K562 (cell line): ENCODE data around the gene NFIC. TPM values are rescaled to one million over a fixed set of nuclear protein-coding genes. Genes with fewer than 3 reads are reported as not detected.

Experiments
- ATAC-seq: fragments of 200-7000 bp; cut with Tn5 transposase; 3 replicates; pipeline ENCODE4 v1.9.1; 2020; ENCODE audit warnings: moderate library complexity
- BruUV-seq: library from RNA; stranded (reverse); fragments of 400-500 nt; replicated peaks from 2 replicates; lab custom pipeline; 2021; lab: Mats Ljungman, UMichigan
- CTCF ChIA-PET: fragments of 300-600 bp; formaldehyde crosslinking; extraction: SDS; loops from one replicate; lab custom pipeline; 2021; ENCODE audit warnings: low intra/inter-chr PET ratio; lab: Yijun Ruan, JAX
- POLR2A ChIA-PET: fragments of 300-600, 350-650 bp; sonication (Branson Sonifier 250); formaldehyde crosslinking; extraction: SDS; loops from one replicate; lab custom pipeline; 2021; ENCODE audit warnings: antibody characterized with exemption, inconsistent platforms; lab: Yijun Ruan, JAX
- DNase-seq, 4 experiments: peaks; one replicate each; pipeline versions ENCODE4 v3.0.0 to v3.0.0-alpha.2; 2011 to 2018; ENCODE audit warnings: low spot score in 3 of 4, mixed read lengths in 3 of 4; ENCODE audit errors: extremely low read depth in 1 of 4
- FAIRE-seq: peaks from 2 replicates; lab custom pipeline; 2011; peaks lifted over from hg19 to GRCh38; lab: Jason Lieb, UNC
- H2AFZ ChIP-seq: 2 replicates; pipeline ENCODE4 v1.6.0; 2011; ENCODE audit warnings: low read depth, low read length, control low read depth, inconsistent platforms
- H3K27ac ChIP-seq: fragments of 200-600 bp; 3 replicates; pipeline ENCODE4 v1.8.0; 2011; ENCODE audit warnings: low read depth, mild to moderate bottlenecking, control low read depth, inconsistent platforms, low read length, moderate library complexity, mixed read lengths; ENCODE audit errors: extremely low read depth
- H3K27me3 ChIP-seq, 2 experiments: fragments of 300-600 bp in 1 of 2; 2 replicates in 1 of 2; 3 replicates in 1 of 2; pipeline versions ENCODE4 v1.6.0 to v1.8.0; 2011; ENCODE audit warnings: inconsistent platforms in 2 of 2, low read length in 2 of 2, mild to moderate bottlenecking in 1 of 2, mixed read lengths in 1 of 2, moderate library complexity in 1 of 2; ENCODE audit not compliant: control insufficient read depth in 2 of 2, insufficient read depth in 2 of 2
- H3K36me3 ChIP-seq: fragments of 300-600 bp; 3 replicates; pipeline ENCODE4 v1.8.0; 2011; ENCODE audit warnings: mild to moderate bottlenecking, low read length, inconsistent platforms; ENCODE audit not compliant: control insufficient read depth, insufficient read depth
- H3K4me1 ChIP-seq, 2 experiments: fragments of 200-600 bp in 1 of 2; replicated peaks in 1 of 2; 2 replicates in 1 of 2; 3 replicates in 1 of 2; pipeline versions ENCODE4 v1.5.1 to v1.8.0; 2011; ENCODE audit warnings: inconsistent platforms in 2 of 2, low read length in 2 of 2, mild to moderate bottlenecking in 1 of 2, mixed read lengths in 1 of 2, moderate library complexity in 1 of 2; ENCODE audit not compliant: control insufficient read depth in 2 of 2, insufficient read depth in 2 of 2
- H3K4me2 ChIP-seq: 2 replicates; pipeline ENCODE4 v1.6.1; 2011; ENCODE audit warnings: low read length, control low read depth, inconsistent platforms, mixed read lengths; ENCODE audit not compliant: insufficient read depth
- H3K4me3 ChIP-seq: fragments of 200-600 bp; sonication (generic), shearing (Covaris generic); 2 replicates; pipeline ENCODE4 v1.5.1; 2016; ENCODE audit warnings: control low read depth, inconsistent platforms
- H3K79me2 ChIP-seq: fragments of 200-600 bp; 3 replicates; pipeline ENCODE4 v1.8.0; 2011; ENCODE audit warnings: low read length, inconsistent platforms; ENCODE audit not compliant: control insufficient read depth, insufficient read depth
- H3K9ac ChIP-seq, 2 experiments: 2 replicates each; pipeline versions ENCODE4 v1.6.0 to v1.6.1; 2011; ENCODE audit warnings: low read depth in 2 of 2, low read length in 2 of 2, control low read depth in 1 of 2, inconsistent platforms in 1 of 2, mild to moderate bottlenecking in 1 of 2, mixed read lengths in 1 of 2; ENCODE audit not compliant: insufficient read depth in 1 of 2
- H3K9me1 ChIP-seq: one replicate; pipeline ENCODE4 v1.6.0; 2011; ENCODE audit warnings: inconsistent platforms, mild to moderate bottlenecking, low read length, moderate library complexity; ENCODE audit not compliant: control insufficient read depth, insufficient read depth
- H3K9me3 ChIP-seq: replicated peaks from 2 replicates; pipeline ENCODE4 v1.5.1; 2011; ENCODE audit warnings: low read depth, low read length, inconsistent platforms; ENCODE audit not compliant: control insufficient read depth, insufficient read depth
- H4K20me1 ChIP-seq: replicated peaks from 2 replicates; pipeline ENCODE4 v1.6.1; 2011; ENCODE audit warnings: low read length, inconsistent platforms, mixed read lengths; ENCODE audit not compliant: control insufficient read depth, insufficient read depth
- BCOR ChIP-seq: fragments of 450-650 bp; IDR thresholded peaks from 2 replicates; pipeline ENCODE4 v1.6.1; 2016
- CHAMP1 ChIP-seq: fragments of 450-650 bp; IDR thresholded peaks from 2 replicates; pipeline ENCODE4 v1.6.1; 2016; ENCODE audit warnings: mild to moderate bottlenecking
- KDM1A ChIP-seq, 2 experiments: fragments of 450-650 bp; IDR thresholded peaks; 2 replicates each; pipeline ENCODE4 v1.6.1; 2016; ENCODE audit warnings: mild to moderate bottlenecking in 2 of 2
- MBD2 ChIP-seq: sonication (generic); IDR thresholded peaks from 2 replicates; pipeline ENCODE4 v1.6.1; 2016; ENCODE audit warnings: low read depth, borderline replicate concordance
- PATZ1 ChIP-seq: fragments of 250-450 bp; sonication (Bioruptor Pico); IDR thresholded peaks from 2 replicates; pipeline ENCODE4 v1.5.0; 2020; ENCODE audit warnings: mild to moderate bottlenecking, borderline replicate concordance
- RBM25 ChIP-seq: fragments of 200-400 bp; formaldehyde crosslinking; IDR thresholded peaks from 2 replicates; pipeline ENCODE4 v1.6.1; 2018; ENCODE audit warnings: low read length, low read depth, moderate library complexity; ENCODE audit not compliant: severe bottlenecking
- XRCC5 ChIP-seq: fragments of 200-400 bp; formaldehyde crosslinking; IDR thresholded peaks from 2 replicates; pipeline ENCODE4 v1.6.1; 2017; ENCODE audit warnings: low read depth, mild to moderate bottlenecking, low read length
- ZNF644 ChIP-seq: fragments of 200-800 bp; sonication (Bioruptor generic); IDR thresholded peaks from 2 replicates; pipeline ENCODE4 v1.6.1; 2016; ENCODE audit warnings: low read depth, missing genetic modification characterization, missing compliant biosample characterization
- ZNF766 ChIP-seq: fragments of 200-800 bp; sonication (Bioruptor generic); conservative IDR thresholded peaks from 2 replicates; pipeline ENCODE4 v1.6.1; 2016; ENCODE audit warnings: missing genetic modification characterization, missing compliant biosample characterization
- WGBS: fragments of 100-300 bp; shearing (Covaris generic); methylation state at CpG from one replicate; pipeline ENCODE4 v1.1.6; 2016; ENCODE audit warnings: low coverage, mixed read lengths; ENCODE audit not compliant: insufficient coverage; ENCODE audit errors: missing lambda C conversion rate; 5-methylcytosine and 5-hydroxymethylcytosine counted together
- in situ Hi-C: fragments of 300-500 bp; cut with MboI; formaldehyde crosslinking; loops from 4 replicates; pipeline ENCODE4 v1.15.0; 2018; ENCODE audit warnings: inconsistent platforms, mixed read lengths
- intact Hi-C: fragments of 100-400 bp; cut with micrococcal nuclease; formaldehyde crosslinking; loops from 2 replicates; pipeline ENCODE4 v1.14.2; 2022
- polyA plus RNA-seq, 8 experiments: library from polyadenylated mRNA; depleted of rRNA in 4 of 8; stranded (reverse) in 5 of 8; unstranded in 3 of 8; fragments of >200 nt; fragmentation: Nextera tagmentation in 2 of 8; fragmentation: Illumina TruSeq in 1 of 8; extraction: Ambion mirVana in 2 of 8; extraction: Trizol in 1 of 8; gene quantifications; 2 replicates each; pipeline versions ENCODE4 v1.2.1 to v1.2.3, GENCODE V29; 2011 to 2014; ENCODE audit warnings: inconsistent platforms in 1 of 8, missing spikeins in 1 of 8
- total RNA-seq, 7 experiments: library from RNA; depleted of rRNA in 6 of 7; stranded (reverse); fragments of >200 nt in 6 of 7; fragmentation: Illumina TruSeq in 2 of 7; extraction: Trizol in 2 of 7; gene quantifications; 2 replicates each; pipeline versions ENCODE4 v1.2.1 to v1.2.3, GENCODE V29; 2011 to 2021; ENCODE audit warnings: low replicate concordance in 1 of 7
- TF ChIP-seq, protein P1 (sequence below): fragments of 450-650 bp; IDR thresholded peaks from 2 replicates; pipeline ENCODE4 v1.6.1; 2017; ENCODE audit warnings: antibody characterized with exemption

Gene NFIC
- total and polyA plus RNA-seq, 9 of the 15 experiments (the other 6 are each of a cell fraction or from before 2014, with no cell fraction given), result 0.71 to 62.1 (median 6.9) TPM

- Histone ChIP-seq H3K9ac (no peak overlapping the region), H3K4me2 (no peak overlapping the region), H3K4me1 (peaks cover 0 to under 1% of the 10 kb centered on the region in 2 experiments; a peak in 2 of 5 replicates), H3K27ac (no peak overlapping the region), H3K36me3 (no peaks in the 10 kb centered on the region), H3K9me3 (no peaks in the 10 kb centered on the region; the same call in 1 of the 2 replicates), H2AFZ (no peak overlapping the region), H3K27me3 (peaks cover 5 to 6% of the 10 kb centered on the region in 2 experiments; a peak in 3 of 5 replicates), H3K9me1 (no peaks in the 10 kb centered on the region), H3K4me3 (no peak overlapping the region), H3K79me2 (no peaks in the 10 kb centered on the region), H4K20me1 (peaks cover 5% of the 10 kb centered on the region; the same call in 1 of the 2 replicates)
- no peak for FAIRE-seq
- ATAC-seq, result no peak
- BruUV-seq, result no TSS peak
- intact Hi-C loops (loop anchor here (10.0 kb wide), 1 partner anchor 379 kb away; the partner anchor contains the start of genes PIP5K1C and TJP3), in situ Hi-C loops (loop anchor here (5.0 to 10.0 kb wide), 2 partner anchors 147 to 379 kb away; partner anchors contain the start of genes PIP5K1C and TJP3)
- ChIA-PET CTCF (interaction anchor here (1.0 to 3.2 kb wide), 2 partner anchors 159 to 381 kb away, joined by 3 to 33 read pairs; no protein-coding TSS in a partner anchor), POLR2A (no interaction called here)
- TF ChIP-seq KDM1A (IDR thresholded peaks at IDR 0.05), result peak in 1 of 2 experiments; percentile 40; a peak in 1 of 4 replicates
- no peak for TF ChIP-seq ZNF644 (tag)
- no peak for TF ChIP-seq XRCC5
- no peak for TF ChIP-seq ZNF766
- no peak for TF ChIP-seq MBD2
- TF ChIP-seq BCOR, result peak; percentile 65; the same call in 1 of the 2 replicates
- no peak for TF ChIP-seq PATZ1 (CRISPR knock-in tag)
- TF ChIP-seq, protein P1, sequence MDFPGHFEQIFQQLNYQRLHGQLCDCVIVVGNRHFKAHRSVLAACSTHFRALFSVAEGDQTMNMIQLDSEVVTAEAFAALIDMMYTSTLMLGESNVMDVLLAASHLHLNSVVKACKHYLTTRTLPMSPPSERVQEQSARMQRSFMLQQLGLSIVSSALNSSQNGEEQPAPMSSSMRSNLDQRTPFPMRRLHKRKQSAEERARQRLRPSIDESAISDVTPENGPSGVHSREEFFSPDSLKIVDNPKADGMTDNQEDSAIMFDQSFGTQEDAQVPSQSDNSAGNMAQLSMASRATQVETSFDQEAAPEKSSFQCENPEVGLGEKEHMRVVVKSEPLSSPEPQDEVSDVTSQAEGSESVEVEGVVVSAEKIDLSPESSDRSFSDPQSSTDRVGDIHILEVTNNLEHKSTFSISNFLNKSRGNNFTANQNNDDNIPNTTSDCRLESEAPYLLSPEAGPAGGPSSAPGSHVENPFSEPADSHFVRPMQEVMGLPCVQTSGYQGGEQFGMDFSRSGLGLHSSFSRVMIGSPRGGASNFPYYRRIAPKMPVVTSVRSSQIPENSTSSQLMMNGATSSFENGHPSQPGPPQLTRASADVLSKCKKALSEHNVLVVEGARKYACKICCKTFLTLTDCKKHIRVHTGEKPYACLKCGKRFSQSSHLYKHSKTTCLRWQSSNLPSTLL, result no peak
- peak; percentile 60 for TF ChIP-seq RBM25
- peak; percentile 71 for TF ChIP-seq CHAMP1
- no peak for DNase-seq
- WGBS, result 29% methylated on average over 1 of the region's 1 CpG
Observed at GRCh38 chr19:3325451-3325850, 40.9 kb upstream of the NFIC start.
